ENCODE results near the gene CCNY. TPM values are rescaled to one million over a fixed set of nuclear protein-coding genes. Genes with fewer than 3 reads are reported as not detected.

CCNY gene
- total RNA-seq, 1 donor from 2014 or later, result 59.4 TPM

GRCh38 chr10:35481413-35481812 lies 145.1 kb downstream of the CCNY start:
- peaks cover 2% of the 10 kb centered on the region for H3K27me3 Mint-ChIP-seq
- H3K27ac Mint-ChIP-seq, result peak overlapping the region; percentile 51
- peaks cover 17% of the 10 kb centered on the region for H3K4me1 Mint-ChIP-seq (ENCODE audit: low read depth)
- H3K36me3 Mint-ChIP-seq (ENCODE audit: insufficient read depth), result peaks cover 11% of the 10 kb centered on the region
- DNase-seq (ENCODE audit: low spot score, unreplicated experiment), result no peak
- H3K9me3 Mint-ChIP-seq (ENCODE audit: low read depth), result no peaks in the 10 kb centered on the region
- H3K4me3 Mint-ChIP-seq (ENCODE audit: low read depth), result no peak overlapping the region
- TF ChIP-seq CTCF (IDR thresholded peaks at IDR 0.05; ENCODE audit: unreplicated experiment), result no peak

GRCh38 chr10:35486297-35486990 lies 150.1 kb downstream of the CCNY start:
- Mint-ChIP-seq H3K9me3 (ENCODE audit: low read depth) (no peaks in the 10 kb centered on the region), H3K4me1 (ENCODE audit: low read depth) (peaks cover 15% of the 10 kb centered on the region), H3K27me3 (peaks cover 2% of the 10 kb centered on the region), H3K36me3 (ENCODE audit: insufficient read depth) (peaks cover 25% of the 10 kb centered on the region), H3K27ac (no peak overlapping the region), H3K4me3 (ENCODE audit: low read depth) (no peak overlapping the region)
- no peak for TF ChIP-seq CTCF (IDR thresholded peaks at IDR 0.05; ENCODE audit: unreplicated experiment)
- DNase-seq (ENCODE audit: low spot score, unreplicated experiment), result no peak

- no peak for TF ChIP-seq CTCF (IDR thresholded peaks at IDR 0.05; ENCODE audit: unreplicated experiment)
- no peaks in the 10 kb centered on the region for H3K9me3 Mint-ChIP-seq (ENCODE audit: low read depth)
- peaks cover 5% of the 10 kb centered on the region for H3K4me1 Mint-ChIP-seq (ENCODE audit: low read depth)
- H3K4me3 Mint-ChIP-seq (ENCODE audit: low read depth), result no peak overlapping the region
- DNase-seq (ENCODE audit: low spot score, unreplicated experiment), result no peak
- peaks cover 28% of the 10 kb centered on the region for H3K36me3 Mint-ChIP-seq (ENCODE audit: insufficient read depth)
- peaks cover under 1% of the 10 kb centered on the region for H3K27me3 Mint-ChIP-seq
- no peak overlapping the region for H3K27ac Mint-ChIP-seq
These were observed 151.2 kb downstream of the CCNY start for GRCh38 chr10:35487336-35488034.

- no peak for DNase-seq (ENCODE audit: low spot score, unreplicated experiment)
- Mint-ChIP-seq H3K9me3 (ENCODE audit: low read depth) (no peaks in the 10 kb centered on the region), H3K4me1 (ENCODE audit: low read depth) (peaks cover 7% of the 10 kb centered on the region), H3K27ac (peak overlapping the region; percentile 72), H3K4me3 (ENCODE audit: low read depth) (no peak overlapping the region), H3K36me3 (ENCODE audit: insufficient read depth) (peaks cover 28% of the 10 kb centered on the region), H3K27me3 (no peaks in the 10 kb centered on the region)
- no peak for TF ChIP-seq CTCF (IDR thresholded peaks at IDR 0.05; ENCODE audit: unreplicated experiment)
These were observed 151.9 kb downstream of the CCNY start for GRCh38 chr10:35488228-35488627.

GRCh38 chr10:35492386-35493195 lies 156.3 kb downstream of the CCNY start:
- Mint-ChIP-seq H3K4me1 (ENCODE audit: low read depth) (peaks cover 14% of the 10 kb centered on the region), H3K27ac (no peak overlapping the region), H3K9me3 (ENCODE audit: low read depth) (no peaks in the 10 kb centered on the region), H3K4me3 (ENCODE audit: low read depth) (no peak overlapping the region), H3K36me3 (ENCODE audit: insufficient read depth) (peaks cover 12% of the 10 kb centered on the region), H3K27me3 (no peaks in the 10 kb centered on the region)
- no peak for TF ChIP-seq CTCF (IDR thresholded peaks at IDR 0.05; ENCODE audit: unreplicated experiment)
- DNase-seq (ENCODE audit: low spot score, unreplicated experiment), result no peak
